SU-DHL-6 (cell line): ENCODE data around the gene STAC.

Experiments used
- CTCF ChIP-seq: fragments of 200-600 bp; sonication (generic); IDR thresholded peaks from one replicate; pipeline ENCODE4 v1.5.1; 2017; ENCODE audit warnings: antibody characterized with exemption, mild to moderate bottlenecking, low read length, moderate library complexity; ENCODE audit not compliant: insufficient read depth, poor library complexity, severe bottlenecking
- EZH2phosphoT487 ChIP-seq: fragments of 200-600 bp; sonication (generic), shearing (Covaris generic); conservative IDR thresholded peaks from 2 replicates; pipeline ENCODE4 v1.6.1; 2018; ENCODE audit warnings: mild to moderate bottlenecking, antibody characterized with exemption, low read length, moderate library complexity, mixed read lengths

- no peak for TF ChIP-seq CTCF
- no peak for TF ChIP-seq EZH2phosphoT487
Observed at GRCh38 chr3:36417237-36417636, 36.9 kb downstream of the STAC start.
